Fibroblast of pulmonary artery (primary cell): ENCODE results near the gene EXOC3L4.

Experiments
- DNase-seq: peaks from one replicate; pipeline ENCODE4 v3.0.0-alpha.2; 2010; ENCODE audit warnings: low read depth
- H3K4me3 ChIP-seq: replicated peaks from 2 replicates; pipeline ENCODE4 v1.5.1; 2011; ENCODE audit warnings: low read depth, mild to moderate bottlenecking, control low read depth, low read length, moderate library complexity
- CTCF ChIP-seq: IDR thresholded peaks from 2 replicates; pipeline ENCODE4 v1.5.1; 2011; ENCODE audit warnings: mild to moderate bottlenecking, control low read depth, low read length, inconsistent platforms; ENCODE audit errors: missing control alignments

The EXOC3L4 gene

GRCh38 chr14:103121121-103121845, 26.8 kb downstream of the EXOC3L4 start:
- DNase-seq: peak; percentile 65
- TF ChIP-seq CTCF: no peak
- no peak overlapping the region for H3K4me3 ChIP-seq

- peak; percentile 92 for DNase-seq
- no peak for TF ChIP-seq CTCF
- peak overlapping the region; percentile 22 for H3K4me3 ChIP-seq
Observed at GRCh38 chr14:103121846-103122584, 27.5 kb downstream of the EXOC3L4 start.

- no peak for TF ChIP-seq CTCF
- DNase-seq: no peak
- H3K4me3 ChIP-seq: peak overlapping the region; percentile 22
Observed at GRCh38 chr14:103122585-103122946, 28.0 kb downstream of the EXOC3L4 start.

- no peak for TF ChIP-seq CTCF
- DNase-seq: no peak
- H3K4me3 ChIP-seq: peak within 1 kb of the TSS; percentile 55
Observed at GRCh38 chr14:103122947-103123633, 28.6 kb downstream of the EXOC3L4 start, which contains the start of gene TNFAIP2. TNFAIP2 (plus strand) TSS chr14:103123461; CDS start chr14:103126458, 2,997 bp downstream.

GRCh38 chr14:103123634-103124500, 29.3 kb downstream of the EXOC3L4 start:
- peak; percentile 41 for DNase-seq
- H3K4me3 ChIP-seq: peak overlapping the region; percentile 55
- peak; percentile 40 for TF ChIP-seq CTCF

GRCh38 chr14:103124501-103125001, 30.0 kb downstream of the EXOC3L4 start:
- peak overlapping the region; percentile 55 for H3K4me3 ChIP-seq
- TF ChIP-seq CTCF: no peak
- DNase-seq: no peak
